Activated naive CD4-positive, alpha-beta T cell treated with anti-CD3 and anti-CD28 coated beads, Interleukin-2, amount 50 U/mL, for 24 hours (primary cell): Measurements from ENCODE around the gene BMPR1A.
"Not testable (repeated sequence)": the region's sequence is repeated elsewhere in the genome, so short reads cannot be mapped to it uniquely, and the experiment has no call there.

Experiments
- H3K27ac Mint-ChIP-seq: one replicate; pipeline ENCODE4 v1.8.0; 2021; ENCODE audit warnings: mild to moderate bottlenecking, mixed read lengths
- H3K27me3 Mint-ChIP-seq: one replicate; pipeline ENCODE4 v1.8.0; 2021; ENCODE audit warnings: mixed read lengths
- H3K36me3 Mint-ChIP-seq: one replicate; pipeline ENCODE4 v1.8.0; 2021; ENCODE audit warnings: mixed read lengths
- H3K4me1 Mint-ChIP-seq: one replicate; pipeline ENCODE4 v1.8.0; 2021; ENCODE audit warnings: mixed read lengths
- H3K4me3 Mint-ChIP-seq: one replicate; pipeline ENCODE4 v1.8.0; 2021; ENCODE audit warnings: mild to moderate bottlenecking, mixed read lengths
- H3K9me3 Mint-ChIP-seq: one replicate; pipeline ENCODE4 v1.8.0; 2021; ENCODE audit warnings: mixed read lengths

Gene BMPR1A

DNA sequence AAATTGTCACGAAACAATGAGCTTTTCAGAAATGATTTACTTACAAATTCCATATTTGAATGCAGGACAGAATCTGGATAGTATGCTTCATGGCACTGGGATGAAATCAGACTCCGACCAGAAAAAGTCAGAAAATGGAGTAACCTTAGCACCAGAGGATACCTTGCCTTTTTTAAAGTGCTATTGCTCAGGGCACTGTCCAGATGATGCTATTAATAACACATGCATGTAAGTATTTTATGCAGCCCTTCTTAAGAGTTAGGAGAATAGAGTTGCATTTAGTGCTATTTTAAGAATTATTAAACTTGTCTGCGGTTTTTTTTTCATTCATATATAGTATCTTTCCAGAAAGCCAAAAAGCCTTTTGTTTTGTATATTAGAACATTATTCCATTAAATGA lies 133.6 kb downstream of the BMPR1A start:
- Mint-ChIP-seq H3K27ac (no peak overlapping the region), H3K9me3 (no peaks in the 10 kb centered on the region), H3K36me3 (peaks cover 2% of the 10 kb centered on the region), H3K4me1 (peaks cover 6% of the 10 kb centered on the region), H3K4me3 (no peak overlapping the region), H3K27me3 (no peaks in the 10 kb centered on the region)

DNA sequence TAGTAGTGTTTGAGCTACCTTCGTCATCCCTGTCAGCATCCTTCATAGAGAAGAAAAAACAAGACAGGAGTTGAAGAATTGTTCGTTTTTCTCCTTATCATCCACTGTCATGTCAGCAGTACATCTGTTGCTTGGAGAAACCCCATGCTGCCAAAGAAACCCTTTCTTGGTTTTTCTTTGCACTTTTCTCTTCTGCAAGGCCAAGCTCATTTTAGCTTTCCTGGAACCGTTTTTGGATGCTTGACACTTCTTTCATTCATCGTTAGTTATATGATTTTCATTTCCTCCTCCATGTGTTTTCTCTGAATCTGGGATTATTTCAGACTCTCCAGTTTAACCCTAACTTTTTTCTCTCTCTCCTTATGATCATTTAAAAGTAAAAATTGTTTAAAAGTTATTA lies 142.1 kb downstream of the BMPR1A start:
- peaks cover 4% of the 10 kb centered on the region for H3K4me1 Mint-ChIP-seq
- H3K36me3 Mint-ChIP-seq = no peaks in the 10 kb centered on the region
- no peak overlapping the region for H3K4me3 Mint-ChIP-seq
- H3K9me3 Mint-ChIP-seq = no peaks in the 10 kb centered on the region
- H3K27ac Mint-ChIP-seq = no peak overlapping the region
- no peaks in the 10 kb centered on the region for H3K27me3 Mint-ChIP-seq

DNA sequence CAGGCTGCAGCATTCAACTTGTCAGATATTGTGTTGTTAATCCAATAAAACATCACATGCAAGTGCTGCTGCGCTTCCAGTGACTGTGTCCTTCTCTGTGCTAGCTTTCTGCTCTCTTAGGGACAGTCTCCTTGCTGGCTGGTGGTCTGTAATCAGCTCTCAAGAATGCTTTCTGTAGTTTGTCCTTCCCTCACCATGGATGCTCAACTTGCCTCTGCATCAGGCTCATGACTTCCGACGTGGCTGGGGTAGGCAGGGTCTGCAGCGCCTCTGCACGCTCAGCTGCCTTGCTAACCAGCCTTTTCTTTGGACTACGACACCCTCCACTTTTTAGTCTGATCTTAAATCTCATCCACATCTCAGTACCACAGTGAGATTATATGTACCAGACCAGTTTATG lies 142.7 kb downstream of the BMPR1A start:
- Mint-ChIP-seq H3K4me3 (no peak overlapping the region), H3K4me1 (peaks cover 4% of the 10 kb centered on the region), H3K36me3 (no peaks in the 10 kb centered on the region), H3K9me3 (no peaks in the 10 kb centered on the region), H3K27me3 (no peaks in the 10 kb centered on the region), H3K27ac (no peak overlapping the region)

DNA sequence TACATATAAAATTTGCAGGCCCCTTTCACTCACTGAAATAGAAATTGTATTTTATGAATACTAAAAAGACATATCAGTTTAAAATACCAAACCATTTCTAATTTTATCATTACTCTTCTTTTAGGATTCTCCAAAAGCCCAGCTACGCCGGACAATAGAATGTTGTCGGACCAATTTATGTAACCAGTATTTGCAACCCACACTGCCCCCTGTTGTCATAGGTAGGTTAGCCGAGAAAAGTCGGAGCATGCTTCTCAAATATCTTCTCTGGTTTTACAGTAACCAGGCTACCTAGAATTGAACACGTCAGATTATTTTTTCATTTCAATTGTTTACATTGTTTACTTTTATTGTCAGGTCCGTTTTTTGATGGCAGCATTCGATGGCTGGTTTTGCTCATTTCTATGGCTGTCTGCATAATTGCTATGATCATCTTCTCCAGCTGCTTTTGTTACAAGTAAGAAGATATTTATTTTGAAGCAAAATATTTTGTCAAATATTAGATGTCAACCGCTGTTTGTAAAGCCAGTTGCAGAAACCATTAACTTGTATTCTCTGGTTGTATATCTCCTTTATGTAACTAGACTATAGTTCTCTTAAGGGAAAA lies 143.4 kb downstream of the BMPR1A start:
- no peaks in the 10 kb centered on the region for H3K36me3 Mint-ChIP-seq
- H3K9me3 Mint-ChIP-seq = no peaks in the 10 kb centered on the region
- no peak overlapping the region for H3K27ac Mint-ChIP-seq
- H3K4me3 Mint-ChIP-seq = no peak overlapping the region
- H3K27me3 Mint-ChIP-seq = no peaks in the 10 kb centered on the region
- peaks cover 4% of the 10 kb centered on the region for H3K4me1 Mint-ChIP-seq

DNA sequence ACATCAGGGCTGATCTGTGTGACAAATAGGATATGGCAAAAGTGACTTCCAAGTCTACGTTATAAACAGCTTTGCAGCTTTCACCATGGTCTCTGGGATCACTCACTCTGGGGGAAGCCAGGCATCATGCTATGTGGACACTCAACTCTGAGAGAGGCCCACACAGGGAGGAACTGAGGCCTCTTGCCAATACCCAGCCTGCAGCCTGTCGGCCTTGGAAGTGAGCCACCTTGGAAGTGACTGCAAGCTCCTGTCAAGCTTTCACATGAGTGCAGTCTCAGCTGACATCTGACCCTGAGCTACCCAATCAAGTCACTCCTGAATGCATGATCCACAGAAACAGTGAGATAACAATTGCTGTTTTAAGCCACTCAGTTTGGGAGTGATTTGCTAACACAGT lies 144.5 kb downstream of the BMPR1A start:
- Mint-ChIP-seq H3K4me3 (no peak overlapping the region), H3K27ac (no peak overlapping the region), H3K27me3 (no peaks in the 10 kb centered on the region), H3K36me3 (peaks cover 4% of the 10 kb centered on the region), H3K9me3 (no peaks in the 10 kb centered on the region), H3K4me1 (peaks cover 4% of the 10 kb centered on the region)

DNA sequence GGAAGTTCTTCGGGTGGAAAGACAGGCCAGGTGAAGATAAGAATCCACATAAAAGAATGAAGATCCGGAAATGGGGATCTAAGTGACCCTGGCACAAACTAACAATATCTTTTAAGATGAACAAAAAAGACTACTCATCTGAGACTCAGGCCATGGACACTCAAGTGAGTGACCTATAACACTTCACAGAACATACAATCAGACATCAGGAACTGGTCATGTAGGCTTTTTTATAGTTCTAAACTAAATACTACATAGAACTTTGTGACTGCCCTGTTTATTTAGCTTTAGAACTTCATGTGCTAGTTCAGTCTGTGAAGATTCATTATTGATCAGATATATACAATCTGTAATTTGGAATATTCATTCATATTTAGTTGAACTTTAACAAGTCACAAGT lies 148.2 kb downstream of the BMPR1A start:
- no peak overlapping the region for H3K27ac Mint-ChIP-seq
- H3K9me3 Mint-ChIP-seq = no peaks in the 10 kb centered on the region
- no peaks in the 10 kb centered on the region for H3K27me3 Mint-ChIP-seq
- H3K4me1 Mint-ChIP-seq = peaks cover 3% of the 10 kb centered on the region
- no peak overlapping the region for H3K4me3 Mint-ChIP-seq
- peaks cover 12% of the 10 kb centered on the region for H3K36me3 Mint-ChIP-seq

DNA sequence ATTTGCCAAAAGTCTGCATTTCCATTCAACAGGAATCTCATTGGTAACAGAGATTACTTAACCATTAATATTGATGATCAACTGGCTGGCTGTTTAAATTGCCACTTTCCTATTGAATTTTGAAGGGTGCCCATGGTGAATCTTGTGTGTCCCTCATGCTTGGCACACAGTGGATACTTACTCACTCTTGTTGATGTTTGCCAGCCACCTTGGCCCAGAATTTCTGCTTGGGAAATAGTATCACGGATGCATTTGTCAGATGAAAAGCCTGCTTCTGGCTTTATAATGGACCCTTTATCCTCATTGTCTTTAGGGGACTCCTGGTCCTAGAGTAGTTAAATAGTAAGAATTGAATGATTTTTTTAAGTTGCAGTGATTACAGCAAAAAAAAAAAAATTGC lies 149.0 kb downstream of the BMPR1A start:
- Mint-ChIP-seq H3K36me3 (peaks cover 12% of the 10 kb centered on the region), H3K4me3 (no peak overlapping the region), H3K9me3 (no peaks in the 10 kb centered on the region), H3K27ac (no peak overlapping the region), H3K27me3 (no peaks in the 10 kb centered on the region), H3K4me1 (no peaks in the 10 kb centered on the region)

DNA sequence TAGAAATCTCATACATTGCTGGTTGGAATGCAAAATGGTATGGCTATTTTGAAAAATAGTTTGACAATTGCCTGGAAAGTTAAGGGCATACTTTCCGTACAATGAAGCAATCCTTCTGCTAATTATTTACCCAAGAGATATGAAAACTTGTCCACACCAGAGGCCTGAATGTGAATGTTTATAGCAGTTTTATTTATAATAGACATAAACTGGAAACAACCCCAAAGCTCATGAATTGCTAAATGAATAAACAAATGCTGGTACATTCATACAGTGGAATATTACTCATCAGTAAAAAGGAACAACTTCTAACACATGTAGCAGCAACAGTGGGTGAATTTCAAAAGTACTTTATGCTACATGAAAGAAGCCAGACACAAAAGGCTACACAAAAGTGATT lies 158.3 kb downstream of the BMPR1A start:
- Mint-ChIP-seq H3K36me3 (peaks cover 11% of the 10 kb centered on the region), H3K27ac (no peak overlapping the region), H3K4me1 (no peaks in the 10 kb centered on the region), H3K27me3 (no peaks in the 10 kb centered on the region), H3K9me3 (no peaks in the 10 kb centered on the region), H3K4me3 (no peak overlapping the region)

DNA sequence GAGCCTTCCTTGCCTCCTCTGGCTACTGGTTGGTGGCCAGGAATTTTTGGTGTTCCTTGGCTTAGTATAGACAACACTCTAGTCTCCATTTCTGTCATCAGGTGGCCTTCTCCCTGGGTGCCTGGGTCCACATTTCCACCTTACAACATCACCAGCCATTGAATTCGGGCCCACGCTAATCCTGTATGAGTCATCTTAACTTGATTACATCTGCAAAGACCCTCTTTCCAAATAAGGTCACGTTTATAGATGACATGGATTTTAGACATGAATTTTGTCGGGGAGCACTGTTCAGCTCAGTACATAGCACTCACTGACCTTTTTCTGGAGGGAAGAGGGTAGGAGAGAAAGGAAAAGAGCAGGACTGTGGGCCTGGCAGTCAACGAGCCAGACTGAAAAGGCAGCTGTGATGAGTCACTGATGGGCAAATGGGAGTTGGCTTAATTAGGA lies 161.6 kb downstream of the BMPR1A start:
- no peaks in the 10 kb centered on the region for H3K4me1 Mint-ChIP-seq

DNA sequence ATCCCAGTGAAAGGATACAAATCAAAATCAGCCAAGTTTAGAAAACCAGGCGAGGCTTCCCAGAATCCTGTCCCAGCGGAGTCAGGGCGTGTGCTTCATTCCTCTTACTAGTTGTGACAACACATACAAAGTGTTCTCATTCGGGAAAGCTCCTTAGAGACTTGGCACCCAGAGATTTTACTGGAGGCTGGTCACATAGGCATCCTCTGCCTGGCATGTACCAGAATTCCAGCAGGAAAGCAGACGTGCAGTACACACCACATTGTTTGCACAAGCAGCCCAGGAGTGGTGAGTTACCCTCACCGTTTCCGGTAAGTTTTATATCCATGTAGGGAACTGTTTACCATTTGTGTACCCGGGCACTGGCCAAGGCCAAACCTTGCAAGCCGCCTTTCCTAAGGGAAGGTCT lies 166.1 kb downstream of the BMPR1A start:
- H3K27me3 Mint-ChIP-seq = no peaks in the 10 kb centered on the region
- no peak overlapping the region for H3K27ac Mint-ChIP-seq
- peaks cover 5% of the 10 kb centered on the region for H3K36me3 Mint-ChIP-seq
- H3K4me3 Mint-ChIP-seq = no peak overlapping the region
- H3K4me1 Mint-ChIP-seq = no peaks in the 10 kb centered on the region
- H3K9me3 Mint-ChIP-seq = no peaks in the 10 kb centered on the region

More for the DNA sequence above, 161.6 kb downstream of the BMPR1A start:
- Mint-ChIP-seq H3K27ac (no peak overlapping the region), H3K4me3 (no peak overlapping the region), H3K27me3 (no peaks in the 10 kb centered on the region), H3K36me3 (peaks cover 11% of the 10 kb centered on the region), H3K9me3 (no peaks in the 10 kb centered on the region)

DNA sequence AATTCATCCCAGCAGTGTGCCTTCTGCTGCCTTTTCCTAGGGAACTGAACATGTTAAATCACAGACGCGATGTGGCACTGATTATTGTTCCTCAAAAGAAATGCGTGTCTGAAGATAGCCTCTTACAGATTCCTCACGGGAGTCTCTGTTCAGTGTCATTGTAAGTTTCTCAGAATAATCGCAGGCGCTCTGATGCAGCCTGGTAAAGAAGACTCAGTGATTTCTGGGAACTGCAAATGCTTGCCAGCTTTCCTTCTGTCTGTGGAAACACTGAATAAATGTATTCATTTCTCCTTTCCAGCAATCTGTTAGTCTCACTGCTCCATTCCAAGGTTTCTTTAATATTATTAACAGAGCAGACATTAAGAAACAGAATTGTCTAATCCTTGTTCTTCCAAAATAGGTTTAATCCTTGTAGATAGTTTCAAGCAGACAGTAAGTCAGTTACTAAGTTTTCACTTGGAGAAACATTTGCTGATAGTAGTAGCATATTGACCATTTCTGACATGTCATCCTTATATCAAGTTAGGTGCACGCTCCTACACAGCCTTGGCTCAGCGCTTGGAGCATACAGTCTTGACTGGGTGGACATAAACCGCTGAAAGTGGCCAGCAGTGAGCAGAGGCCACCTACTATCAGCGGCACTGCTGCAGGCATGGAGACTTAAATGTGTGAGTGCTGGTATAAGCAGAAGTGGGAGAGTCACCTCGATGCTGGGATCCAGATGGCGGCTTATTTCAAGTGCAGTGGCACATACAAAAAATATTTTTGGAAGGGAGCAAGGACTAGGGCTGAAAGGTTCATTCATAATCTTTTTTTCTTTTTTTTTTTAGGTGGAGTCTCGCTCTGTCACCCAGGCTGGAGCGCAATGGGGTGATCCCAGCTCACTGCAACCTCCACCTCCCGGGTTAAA lies 173.3 kb downstream of the BMPR1A start:
- H3K4me3 Mint-ChIP-seq = no peak overlapping the region
- no peaks in the 10 kb centered on the region for H3K36me3 Mint-ChIP-seq
- no peak overlapping the region for H3K27ac Mint-ChIP-seq
- H3K4me1 Mint-ChIP-seq = no peaks in the 10 kb centered on the region
- no peaks in the 10 kb centered on the region for H3K9me3 Mint-ChIP-seq
- H3K27me3 Mint-ChIP-seq = no peaks in the 10 kb centered on the region

DNA sequence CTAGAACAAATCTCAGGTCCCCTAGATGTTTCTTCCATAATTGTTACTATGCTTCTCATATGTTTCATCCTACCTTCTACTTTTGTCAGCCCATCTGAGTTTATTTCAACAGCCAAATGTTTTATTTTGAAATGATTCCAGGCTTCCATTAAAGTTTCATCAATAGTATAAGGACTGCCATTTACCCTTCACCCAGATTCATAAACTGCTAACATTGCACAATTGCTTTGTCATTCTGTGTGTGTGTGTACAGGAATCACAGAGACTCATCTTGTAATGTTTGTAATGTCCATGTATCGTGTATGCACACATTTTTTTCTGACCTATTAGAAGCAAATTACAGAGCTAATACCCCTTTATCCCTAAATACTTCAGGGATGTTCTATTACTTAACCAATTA lies 175.5 kb downstream of the BMPR1A start:
- Mint-ChIP-seq H3K27me3 (no peaks in the 10 kb centered on the region), H3K27ac (no peak overlapping the region)

DNA sequence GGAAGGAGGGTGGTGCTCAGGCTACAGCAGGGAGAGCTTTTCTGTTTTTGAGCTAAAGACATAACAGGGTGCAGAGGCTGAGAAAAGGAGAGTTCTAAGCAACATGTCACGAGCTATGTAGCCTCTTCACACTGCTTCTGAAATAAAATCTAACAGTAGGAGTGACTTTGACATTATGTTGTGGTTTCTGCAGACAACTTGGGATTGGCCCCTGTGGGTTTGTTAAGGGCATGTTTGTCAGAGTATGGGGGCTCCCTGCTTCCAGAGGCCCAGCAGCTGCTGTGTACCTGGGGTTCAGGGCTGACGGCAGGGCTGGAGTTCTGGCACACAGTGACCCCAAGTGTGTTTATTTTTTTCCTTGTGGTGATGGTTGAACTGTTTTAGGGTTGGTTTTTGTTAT lies 176.3 kb downstream of the BMPR1A start:
- Mint-ChIP-seq H3K27ac (no peak overlapping the region), H3K9me3 (no peaks in the 10 kb centered on the region), H3K36me3 (no peaks in the 10 kb centered on the region), H3K4me1 (no peaks in the 10 kb centered on the region), H3K27me3 (no peaks in the 10 kb centered on the region), H3K4me3 (no peak overlapping the region)

More for the DNA sequence above, 175.5 kb downstream of the BMPR1A start:
- H3K36me3 Mint-ChIP-seq = no peaks in the 10 kb centered on the region
- H3K9me3 Mint-ChIP-seq = no peaks in the 10 kb centered on the region
- H3K4me1 Mint-ChIP-seq = no peaks in the 10 kb centered on the region
- no peak overlapping the region for H3K4me3 Mint-ChIP-seq

DNA sequence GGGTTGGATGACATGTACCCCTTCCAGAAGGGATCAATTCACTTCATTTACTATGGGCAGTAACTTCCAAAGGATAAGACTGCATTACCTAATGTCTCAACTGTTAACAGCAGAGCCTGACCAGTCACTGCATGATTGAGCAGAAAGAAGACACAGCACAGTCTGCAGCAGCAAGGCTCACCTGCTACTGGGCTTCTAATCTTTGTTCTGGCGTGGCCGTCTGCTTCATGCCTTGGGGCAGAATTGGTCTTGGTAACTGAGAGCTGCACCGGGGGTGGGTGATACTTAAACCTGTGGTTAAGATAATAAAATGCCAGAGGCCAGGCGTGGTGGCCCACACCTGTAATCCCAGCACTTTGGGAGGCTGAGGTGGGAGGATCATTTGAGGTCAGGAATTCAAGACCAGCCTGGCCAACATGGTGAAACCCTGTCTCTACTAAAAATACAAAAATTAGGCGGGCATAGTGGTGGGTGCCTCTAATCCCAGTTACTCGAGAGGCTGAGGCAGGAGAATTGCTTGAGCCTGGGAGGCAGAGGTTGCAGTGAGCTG lies 177.8 kb downstream of the BMPR1A start:
- not testable (repeated sequence) for H3K4me1 Mint-ChIP-seq, H3K36me3 Mint-ChIP-seq, H3K4me3 Mint-ChIP-seq, H3K27me3 Mint-ChIP-seq, H3K27ac Mint-ChIP-seq, H3K9me3 Mint-ChIP-seq

DNA sequence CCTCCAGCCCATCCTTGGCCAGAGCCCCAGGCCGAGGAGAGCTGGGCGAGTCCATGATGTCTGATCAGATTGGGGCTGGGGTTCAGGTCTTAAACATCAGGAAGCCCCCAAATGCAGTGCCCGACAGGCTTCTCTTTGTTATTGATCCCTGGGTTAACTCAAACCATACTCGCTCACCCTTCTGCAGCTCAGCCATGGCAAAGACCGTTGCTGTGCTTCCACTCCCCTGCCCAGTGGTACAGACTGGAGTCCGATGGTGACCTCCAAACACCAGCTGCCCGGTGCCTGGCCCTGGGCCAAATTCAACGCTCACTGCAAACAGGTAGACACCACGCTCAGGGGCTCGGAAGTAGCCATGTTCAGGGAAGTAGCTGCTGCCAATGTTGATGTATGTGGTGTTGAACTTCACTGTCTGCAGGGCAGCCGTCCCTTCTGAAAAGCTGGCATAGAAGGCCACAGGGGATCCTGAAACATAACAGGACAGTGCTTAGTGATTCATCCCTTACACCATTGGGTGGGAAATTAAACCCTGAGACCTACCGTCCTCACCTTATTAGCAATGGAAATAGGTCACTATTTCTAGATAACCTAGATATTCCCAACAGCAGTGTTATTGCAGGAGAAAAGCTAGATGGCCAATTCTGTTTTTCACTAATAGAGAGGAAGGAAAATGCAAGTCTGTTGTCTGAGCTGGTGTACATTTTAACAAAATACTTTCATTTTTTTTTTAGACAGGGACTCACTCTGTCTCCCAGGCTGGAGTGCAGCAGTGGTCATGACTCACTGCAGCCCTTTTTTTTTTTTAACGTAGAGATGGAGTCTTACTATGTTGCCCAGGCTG lies 180.5 kb downstream of the BMPR1A start:
- Mint-ChIP-seq H3K36me3 (no peaks in the 10 kb centered on the region), H3K4me1 (no peaks in the 10 kb centered on the region), H3K27ac (no peak overlapping the region), H3K4me3 (no peak overlapping the region), H3K27me3 (no peaks in the 10 kb centered on the region), H3K9me3 (no peaks in the 10 kb centered on the region)
